Stimulated activated CD4-positive, alpha-beta T cell treated with anti-CD3 and anti-CD28 coated beads, TNF-alpha, amount 100 ng/mL, for 1 hour (primary cell): ENCODE results near the gene ATP9A.
A peak's percentile ranks its signal among the peaks of the same experiment; 100 is the strongest.
"Not testable (repeated sequence)": the region's sequence is repeated elsewhere in the genome, so short reads cannot be mapped to it uniquely, and the experiment has no call there.

Experiments
- DNase-seq, 3 donors: peaks; one replicate each; pipeline ENCODE4 v3.0.0-alpha.2; 2020; ENCODE audit warnings: low read depth in 3 of 3, low spot score in 1 of 3

ATP9A gene

DNA sequence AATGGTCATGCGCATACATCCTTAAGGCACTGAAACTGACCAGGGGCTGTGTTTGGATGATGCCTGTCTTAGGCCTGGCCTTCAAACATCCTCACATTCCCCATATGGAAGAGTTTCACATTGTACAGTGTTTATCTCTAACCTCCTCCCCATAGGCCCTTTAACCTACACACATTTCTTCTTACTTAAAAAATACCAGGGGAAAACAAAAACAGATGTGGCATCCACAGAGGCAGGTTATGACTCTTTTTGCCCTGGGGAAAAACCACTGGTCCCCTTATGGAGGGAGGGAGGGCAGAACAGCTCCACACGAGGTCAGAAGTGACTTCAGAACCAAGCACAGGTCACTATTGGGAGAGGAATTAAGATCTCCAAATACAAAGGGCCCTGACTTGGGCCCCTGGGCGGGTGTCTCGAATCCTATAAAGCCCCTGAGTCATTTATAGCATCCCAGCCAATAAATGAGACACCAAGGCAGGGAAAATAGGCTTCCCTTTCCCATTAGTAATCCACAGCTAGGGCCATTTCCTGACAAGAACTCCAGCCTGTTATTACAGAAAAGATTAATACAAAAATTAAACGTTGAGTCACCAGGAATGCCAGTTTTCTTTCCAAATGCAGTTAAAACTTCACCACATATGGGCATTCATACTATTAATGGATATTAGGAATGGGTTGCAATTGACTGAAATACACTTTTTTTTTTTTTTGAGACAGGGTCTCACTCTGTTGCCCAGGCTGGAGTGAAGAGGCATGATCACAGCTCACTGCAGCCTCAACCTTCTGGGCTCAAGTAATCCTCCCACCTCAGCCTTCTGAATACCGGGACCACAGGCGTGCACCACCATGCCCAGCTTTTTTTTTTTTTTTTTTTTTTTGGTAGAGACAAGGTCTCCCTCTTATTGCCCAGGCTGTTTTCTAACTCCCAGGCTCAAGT, 107.2 kb downstream of the ATP9A start:
- no peak for DNase-seq

DNA sequence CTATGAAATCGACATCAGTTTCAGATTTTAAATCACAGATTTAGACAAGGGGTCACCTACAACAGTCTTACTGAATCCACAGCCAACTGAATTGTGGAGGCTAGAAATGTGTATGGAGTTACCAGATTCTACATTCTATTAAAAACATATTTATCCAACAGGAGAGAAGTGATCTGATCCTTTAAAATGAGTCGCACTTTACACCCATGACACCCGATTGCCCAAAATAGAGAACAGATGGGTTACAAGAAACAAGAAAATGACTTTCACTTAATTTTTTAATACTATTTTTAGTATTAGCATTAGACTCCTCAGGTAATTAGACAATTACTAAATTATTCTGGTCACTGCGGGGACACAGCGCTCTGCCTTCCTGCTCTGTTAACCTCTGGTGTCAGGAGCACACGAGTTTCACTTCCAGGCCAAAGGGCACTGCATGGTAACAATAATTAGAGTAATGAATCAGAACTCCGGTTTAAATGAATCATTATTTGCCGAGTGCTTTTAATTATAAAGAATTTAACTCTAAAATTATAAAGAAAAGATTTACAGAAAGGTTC, 108.6 kb downstream of the ATP9A start:
- DNase-seq: no peak

DNA sequence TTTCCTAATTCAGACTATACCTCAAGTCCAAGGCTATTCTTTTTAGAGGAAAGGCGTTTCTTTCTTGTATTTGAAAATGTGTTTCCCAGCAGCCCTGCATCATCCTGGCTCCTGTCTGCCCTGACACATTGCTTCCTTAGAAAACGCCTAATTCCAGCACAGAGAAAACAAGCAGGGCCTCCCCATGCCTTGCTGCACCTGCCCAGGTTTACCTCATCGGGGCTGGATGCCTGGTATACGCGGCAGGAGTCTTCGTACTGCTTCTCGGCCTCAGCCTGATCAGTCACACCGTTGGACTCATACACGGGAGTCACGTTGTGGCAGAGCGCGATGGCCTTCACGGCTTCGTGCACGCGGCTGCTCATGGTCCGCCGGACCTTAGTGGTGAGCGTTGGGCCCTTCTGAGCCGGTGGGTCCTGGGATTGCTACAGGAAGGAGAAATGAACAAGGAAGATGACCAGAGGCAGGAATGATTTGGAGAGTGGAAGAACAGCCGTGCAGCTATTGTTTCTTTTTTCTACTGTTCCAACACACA, 111.4 kb downstream of the ATP9A start:
- DNase-seq: no peak

DNA sequence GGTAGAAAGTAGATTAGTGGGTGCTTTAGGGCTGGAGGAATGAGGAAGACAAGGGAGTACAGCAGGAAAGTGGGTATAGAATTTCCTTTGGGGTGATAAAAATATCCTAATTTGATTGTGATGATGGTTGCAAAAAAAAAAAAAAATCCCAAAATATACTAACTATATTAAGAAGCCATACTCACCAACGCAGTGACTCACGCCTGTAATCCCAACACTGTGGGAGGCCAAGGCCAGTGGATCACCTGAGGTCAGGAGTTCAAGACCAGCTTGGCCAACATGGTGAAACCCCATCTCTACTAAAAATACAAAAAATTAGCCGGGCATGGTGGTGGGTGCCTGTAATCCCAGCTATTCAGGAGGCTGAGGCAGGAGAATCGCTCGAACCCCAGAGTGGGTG, 112.1 kb downstream of the ATP9A start:
- not testable (repeated sequence) for DNase-seq

DNA sequence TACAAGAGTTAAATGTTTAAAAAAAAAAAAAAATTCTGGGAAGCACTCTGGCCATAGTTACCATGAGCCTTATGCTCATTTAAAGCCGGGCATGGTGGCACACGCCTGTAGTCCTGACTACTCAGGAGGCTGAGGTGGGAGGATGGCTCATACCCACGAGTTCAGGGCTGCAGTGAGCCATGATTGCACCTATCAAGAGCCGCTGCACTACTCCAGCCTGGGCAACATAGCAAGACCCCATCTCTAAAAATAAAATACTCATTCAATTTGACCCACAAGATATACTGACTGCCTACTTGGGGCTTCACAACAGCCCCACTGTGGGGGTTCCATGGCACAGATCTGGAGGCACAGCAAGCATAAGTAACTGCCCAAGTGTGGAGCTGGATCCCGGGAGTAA, 113.7 kb downstream of the ATP9A start:
- DNase-seq: no peak

DNA sequence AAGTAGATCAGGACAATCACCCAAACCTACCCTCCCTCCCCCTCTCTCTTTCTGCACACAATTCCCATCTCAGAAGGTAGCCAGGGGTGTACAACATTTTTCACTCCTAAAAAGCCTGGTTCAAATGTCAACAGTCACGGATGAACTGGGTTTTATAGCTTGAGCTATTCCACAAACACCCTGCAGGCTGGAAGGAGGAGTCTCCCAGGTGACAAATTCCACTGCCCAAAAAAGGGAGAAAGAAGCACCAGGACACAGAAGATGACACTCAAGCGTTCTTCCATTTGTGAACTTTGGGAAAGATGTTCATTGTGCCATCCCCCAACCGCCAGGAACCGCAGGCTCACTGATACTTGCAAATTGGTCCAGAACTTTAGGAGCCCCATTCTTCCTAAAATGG, 114.1 kb downstream of the ATP9A start:
- DNase-seq: no peak

DNA sequence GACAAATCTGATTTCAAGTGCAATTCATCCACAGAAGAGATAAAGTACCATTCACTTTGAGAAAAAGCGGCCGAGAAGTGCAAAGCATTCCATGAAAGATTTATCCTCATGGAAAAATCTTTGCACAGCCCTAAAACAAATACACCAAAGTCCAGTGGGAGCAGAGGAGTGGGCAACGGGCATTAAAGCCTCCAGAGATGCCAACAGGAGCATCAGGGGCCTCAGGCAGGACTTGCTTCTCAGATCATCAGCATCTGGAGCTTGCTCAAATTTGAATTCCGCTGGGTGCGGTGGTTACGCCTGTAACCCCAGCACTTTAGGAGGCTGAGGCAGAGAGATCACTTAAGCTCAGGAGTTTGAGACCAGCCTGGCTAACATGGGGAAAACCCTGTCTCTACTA, 115.0 kb downstream of the ATP9A start:
- DNase-seq: no peak

DNA sequence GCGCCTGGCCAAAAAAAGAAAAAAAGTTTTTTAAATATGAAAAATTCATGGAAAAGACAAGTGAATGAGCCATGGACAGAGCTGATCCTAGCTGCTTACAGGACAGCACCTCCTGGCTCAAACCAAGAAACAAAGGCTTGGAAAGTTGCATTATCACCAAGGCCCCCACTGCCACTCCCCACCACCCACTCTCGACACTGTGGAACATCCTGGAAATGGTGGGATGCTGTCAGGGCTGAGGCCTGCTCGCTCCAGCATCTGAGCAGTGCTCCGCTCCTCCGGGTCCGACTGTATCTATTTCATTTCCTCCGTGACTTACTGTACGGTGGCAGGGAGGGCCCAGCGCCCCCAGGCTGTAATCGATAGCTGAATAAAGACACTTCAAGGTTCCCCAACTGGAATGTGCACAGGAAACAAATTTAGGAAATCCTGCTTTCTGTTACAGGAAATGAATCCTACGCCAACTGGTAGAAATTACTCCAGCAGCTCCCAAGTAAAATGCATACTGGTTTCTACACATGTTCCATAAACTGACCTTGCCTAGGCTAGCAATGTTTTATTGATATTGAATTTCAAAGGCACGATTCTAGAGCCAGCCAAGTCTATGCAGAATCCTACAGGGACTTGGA, 116.2 kb downstream of the ATP9A start:
- no peak for DNase-seq

DNA sequence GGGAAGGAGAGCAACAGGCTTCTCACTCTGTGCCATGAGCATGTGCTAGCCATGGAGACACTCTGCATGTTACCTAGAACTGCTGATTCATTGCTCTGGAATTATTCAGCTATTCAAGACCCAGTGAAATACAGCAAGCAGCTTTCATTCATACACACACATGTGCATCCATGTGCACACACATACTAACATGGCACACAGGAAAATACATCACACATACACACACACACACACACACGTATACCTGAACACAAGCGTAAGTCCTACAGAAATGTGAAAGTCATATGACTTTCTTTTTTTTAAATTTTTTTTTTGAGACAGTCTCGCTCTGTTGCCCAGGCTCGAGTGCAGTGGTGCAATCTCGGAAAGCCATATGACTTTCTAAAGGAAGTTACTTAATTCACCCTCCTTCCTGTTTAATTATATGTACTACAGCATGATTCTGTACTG, 117.5 kb downstream of the ATP9A start:
- no peak for DNase-seq

DNA sequence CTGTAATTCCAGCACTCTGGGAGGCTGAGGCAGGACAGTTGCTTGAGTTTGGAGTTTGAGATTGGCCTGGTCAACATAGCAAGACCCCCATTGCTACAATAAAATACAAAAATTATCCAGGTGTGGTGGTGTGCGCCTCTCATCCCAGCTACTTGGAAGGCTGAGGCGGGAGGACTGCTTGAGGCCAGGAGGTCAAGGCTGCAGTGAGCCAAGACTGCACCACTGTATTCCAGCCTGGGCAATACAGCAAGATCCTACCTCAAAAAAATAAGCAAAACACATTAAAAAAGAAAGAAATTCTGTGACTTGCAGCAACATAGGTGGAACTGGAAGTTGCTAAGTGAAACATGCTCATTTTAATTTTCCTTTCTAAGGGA, 119.6 kb downstream of the ATP9A start:
- no peak for DNase-seq

DNA sequence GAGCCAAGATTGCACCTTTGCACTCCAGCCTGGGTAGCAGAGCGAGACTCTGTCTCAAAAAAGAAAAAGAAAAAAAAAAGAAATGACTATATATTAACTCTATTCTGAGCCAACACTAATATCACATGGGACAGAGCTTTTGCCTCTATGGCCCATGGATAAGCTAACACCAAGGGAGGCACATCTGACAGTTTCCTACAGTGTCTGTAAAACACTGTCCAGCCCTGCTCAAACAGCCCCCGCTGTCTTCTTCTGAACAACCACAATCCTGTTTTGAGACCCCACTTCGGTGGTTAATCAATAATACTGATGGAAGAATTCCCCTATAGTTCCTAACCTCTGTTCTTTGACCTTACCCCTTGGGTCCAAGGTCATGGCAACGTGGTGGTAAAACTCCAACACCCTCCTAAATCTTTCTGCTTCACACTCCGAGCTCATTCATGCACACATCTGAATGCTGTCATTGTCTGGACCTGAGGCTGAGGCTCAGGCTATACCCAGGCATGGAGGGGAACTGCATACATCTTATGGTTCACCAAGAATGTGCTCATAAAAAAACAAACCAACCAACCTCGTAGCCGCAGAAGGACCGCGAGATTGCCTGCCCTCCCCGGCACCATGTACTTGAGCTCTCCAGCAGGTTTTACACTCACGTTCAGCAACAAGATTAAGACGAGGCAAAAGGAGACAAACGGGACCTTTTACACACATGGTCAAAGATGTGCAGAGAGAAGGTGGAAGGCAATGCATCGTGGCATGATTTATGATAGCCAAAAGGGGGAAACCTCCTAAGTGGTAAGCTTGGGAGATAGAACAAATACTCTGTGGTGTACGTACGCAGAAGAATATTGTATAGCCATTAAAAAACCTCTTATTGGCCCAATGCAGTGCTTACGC, 120.3 kb downstream of the ATP9A start:
- DNase-seq: no peak

DNA sequence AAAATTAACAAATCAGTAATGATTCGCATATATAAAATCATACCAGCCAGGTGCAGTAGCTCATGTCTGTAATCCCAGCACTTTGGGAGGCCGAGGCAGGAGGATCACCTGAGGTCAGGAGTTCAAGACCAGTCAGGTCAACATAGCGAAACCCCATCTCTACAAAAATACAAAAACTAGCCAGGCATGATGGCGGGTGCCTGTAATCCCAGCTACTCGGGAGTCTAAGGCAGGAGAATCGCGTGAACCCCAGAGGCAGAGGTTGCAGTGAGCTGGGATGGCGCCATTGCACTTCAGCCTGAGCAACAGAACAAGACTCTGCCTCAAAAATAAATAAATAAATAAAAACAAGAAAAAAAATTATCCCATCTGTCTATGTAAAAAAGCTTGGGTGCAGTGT, 124.4 kb downstream of the ATP9A start:
- DNase-seq: not testable (repeated sequence)

DNA sequence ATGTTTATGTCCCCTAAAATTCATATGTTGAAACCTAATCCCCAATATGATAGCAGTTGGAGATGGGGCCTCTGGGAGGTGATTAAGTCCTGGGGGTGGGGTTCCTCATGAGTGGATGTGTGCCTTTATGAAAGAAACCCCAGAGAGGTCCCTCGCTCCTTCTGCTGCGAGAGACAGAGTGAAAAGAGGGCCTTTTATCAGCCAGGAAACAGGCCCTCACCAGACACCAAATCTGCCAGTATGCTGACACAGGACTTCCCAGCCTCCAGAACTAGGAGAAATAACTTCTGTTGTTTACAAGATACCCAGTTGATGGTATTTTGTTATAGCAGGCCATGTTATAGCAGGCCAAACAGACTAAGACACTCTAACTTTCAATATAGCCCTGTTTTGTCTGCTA, 124.8 kb downstream of the ATP9A start:
- no peak for DNase-seq

DNA sequence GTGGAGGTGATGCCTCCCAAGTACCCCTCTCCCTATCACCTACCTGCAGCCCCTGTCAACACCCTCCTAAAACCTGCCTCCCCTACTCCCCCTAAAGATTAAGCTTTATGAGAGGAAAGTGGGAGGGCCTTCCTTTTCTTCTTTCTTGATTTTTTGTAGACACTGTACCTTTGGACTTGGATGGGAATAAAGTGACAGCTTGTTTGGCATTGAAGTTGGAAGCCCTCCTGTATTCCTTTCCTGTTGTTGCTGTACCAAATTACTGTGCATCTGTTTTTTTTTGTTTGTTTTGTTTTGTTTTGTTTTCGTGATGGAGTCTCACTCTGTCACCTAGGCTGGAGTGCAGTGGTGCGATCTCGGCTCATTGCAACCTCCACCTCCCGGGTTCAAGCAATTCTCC, 126.3 kb downstream of the ATP9A start:
- no peak for DNase-seq

DNA sequence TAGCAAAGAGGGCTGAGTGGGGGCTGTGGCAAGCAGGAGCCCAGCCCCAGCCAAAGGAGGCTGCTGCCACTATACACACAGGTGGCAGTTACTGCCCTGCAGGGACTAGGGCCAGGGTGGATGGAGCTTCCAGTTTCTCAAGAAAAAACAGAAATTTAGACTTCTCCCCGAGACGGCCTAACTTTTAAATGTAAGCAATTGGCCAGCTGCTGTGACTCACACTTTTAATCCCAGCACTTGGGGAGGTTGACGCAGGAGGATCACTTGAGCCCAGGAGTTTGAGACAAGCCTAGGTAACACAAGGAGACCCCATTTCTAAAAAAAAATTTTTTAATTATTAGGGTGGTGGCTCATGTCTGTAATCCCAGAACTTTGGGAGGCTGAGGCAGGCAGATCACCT, 127.4 kb downstream of the ATP9A start:
- DNase-seq: no peak

DNA sequence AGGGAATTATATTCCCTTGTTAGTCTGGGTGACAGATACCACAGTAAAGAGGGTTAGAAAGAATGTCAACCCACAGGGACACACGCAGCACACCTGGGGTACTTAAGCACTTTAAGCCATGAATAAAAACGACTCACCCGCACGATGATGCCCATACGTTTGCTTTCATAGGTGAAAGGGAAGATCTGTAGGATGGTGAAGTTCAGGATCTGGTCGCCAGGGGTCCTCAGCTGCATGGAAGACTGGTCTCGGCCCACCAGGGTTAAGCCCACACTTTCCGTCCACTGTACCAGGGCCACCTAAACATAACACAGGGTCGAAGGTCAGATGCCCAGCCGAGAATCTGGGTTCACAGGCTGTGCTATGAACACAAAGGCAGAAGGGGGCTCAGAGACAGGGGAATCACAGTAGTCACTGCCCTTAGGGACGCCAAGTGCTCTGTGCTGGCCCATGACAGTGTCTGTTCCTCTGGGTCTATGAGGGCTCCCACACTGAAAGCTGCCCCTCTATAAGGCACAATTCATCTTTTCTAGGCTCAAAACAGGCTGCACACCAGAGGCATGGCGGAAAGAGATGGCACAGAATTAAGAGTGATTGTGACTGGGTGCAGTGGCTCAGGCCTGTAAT, 128.9 kb downstream of the ATP9A start:
- peak in 1 of 3 donors; percentile 46 for DNase-seq

DNA sequence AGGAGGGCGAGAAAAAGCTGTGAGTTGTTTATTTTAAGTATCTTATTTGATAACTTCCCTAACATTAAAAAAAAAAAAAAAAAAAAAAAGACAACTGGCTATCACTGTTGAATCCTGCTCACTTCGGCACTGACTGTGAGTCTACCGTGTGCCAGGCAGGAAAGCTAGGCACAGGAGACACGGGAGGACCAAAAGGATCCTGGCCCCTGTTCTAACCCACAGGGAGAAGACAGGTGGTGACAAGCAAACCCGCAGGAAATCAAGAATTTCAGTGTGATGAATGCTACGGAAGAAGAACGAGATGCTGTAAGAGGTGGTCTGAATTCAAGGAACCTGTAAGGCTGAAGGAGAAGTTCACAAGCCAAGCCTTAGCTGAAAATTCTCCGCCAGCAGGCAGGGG, 130.9 kb downstream of the ATP9A start:
- no peak for DNase-seq

DNA sequence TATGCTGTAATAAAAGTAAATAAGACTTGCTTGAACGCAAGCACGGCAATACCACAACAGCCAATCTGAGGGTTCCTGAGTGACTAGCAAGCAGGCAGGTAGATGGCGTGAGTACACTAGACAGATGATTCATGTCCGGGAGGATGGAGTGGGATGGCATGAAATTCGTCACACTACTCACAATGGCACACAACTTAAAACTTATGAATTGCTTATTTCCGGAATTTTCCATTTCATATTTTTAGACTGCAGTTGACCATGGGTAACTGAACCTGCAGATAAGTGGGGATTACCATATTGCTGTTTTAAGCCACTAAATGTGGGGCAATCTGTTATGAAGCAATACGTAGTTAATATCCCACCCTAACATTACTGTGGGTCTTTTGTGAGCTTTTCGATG, 132.1 kb downstream of the ATP9A start:
- no peak for DNase-seq

DNA sequence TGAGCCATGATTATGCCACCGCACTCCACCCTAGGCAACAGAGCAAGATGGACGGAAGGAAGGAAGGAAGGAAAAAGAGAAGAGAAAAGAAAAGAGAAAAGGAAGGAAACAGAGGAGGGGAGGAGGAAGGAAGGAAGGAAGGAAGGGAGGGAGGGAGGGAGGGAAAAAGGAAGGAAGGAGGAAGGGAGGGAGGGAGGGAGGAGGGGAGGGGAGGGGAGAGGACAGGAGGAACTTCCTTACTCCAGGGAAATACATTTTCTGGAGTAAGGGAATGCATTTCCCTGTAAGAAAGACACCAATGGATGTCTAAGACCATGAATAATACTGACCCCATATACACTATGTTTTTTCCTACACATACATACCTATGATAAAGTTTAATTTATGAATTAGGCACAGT, 132.5 kb downstream of the ATP9A start:
- no peak for DNase-seq

DNA sequence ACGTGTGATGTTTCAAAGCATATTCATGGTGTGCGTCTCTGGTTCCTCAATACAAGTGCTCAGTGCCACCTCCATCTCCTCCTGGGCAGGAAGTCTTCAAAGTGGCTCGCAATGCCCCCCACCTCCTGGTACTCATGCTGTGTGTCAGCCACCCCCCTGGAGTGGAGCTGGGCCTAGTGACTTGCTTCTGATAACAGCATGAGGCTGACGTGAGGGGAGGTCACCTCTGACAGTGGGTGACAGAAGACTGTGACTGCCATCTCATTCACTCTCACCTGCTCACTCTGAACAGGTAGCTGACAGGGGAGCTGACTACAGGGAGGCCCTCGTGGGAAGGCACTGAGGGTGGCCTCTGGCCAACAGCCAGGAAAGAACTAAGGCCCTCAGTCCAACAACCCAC, 133.3 kb downstream of the ATP9A start:
- no peak for DNase-seq

DNA sequence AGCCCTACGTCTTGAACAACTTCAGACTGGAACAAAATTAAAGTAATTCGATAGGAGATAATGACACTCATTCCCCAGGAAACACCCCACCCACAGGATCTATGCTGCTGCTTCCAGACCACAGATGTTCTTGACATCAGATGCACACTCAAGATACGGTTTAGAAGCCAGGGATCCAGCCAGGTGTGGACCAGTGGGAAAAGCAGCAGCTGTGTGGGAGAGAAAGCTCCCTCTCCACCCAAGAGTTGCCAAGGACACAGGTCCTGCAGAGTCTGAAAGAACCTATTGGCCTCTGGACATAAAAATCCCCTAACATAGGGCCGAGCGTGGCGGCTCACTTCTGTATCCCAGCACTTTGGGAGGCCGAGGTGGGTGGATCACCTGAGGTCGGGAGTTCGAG, 133.9 kb downstream of the ATP9A start:
- no peak for DNase-seq
